ENCODE results near the gene GTF3C4.

DNA sequence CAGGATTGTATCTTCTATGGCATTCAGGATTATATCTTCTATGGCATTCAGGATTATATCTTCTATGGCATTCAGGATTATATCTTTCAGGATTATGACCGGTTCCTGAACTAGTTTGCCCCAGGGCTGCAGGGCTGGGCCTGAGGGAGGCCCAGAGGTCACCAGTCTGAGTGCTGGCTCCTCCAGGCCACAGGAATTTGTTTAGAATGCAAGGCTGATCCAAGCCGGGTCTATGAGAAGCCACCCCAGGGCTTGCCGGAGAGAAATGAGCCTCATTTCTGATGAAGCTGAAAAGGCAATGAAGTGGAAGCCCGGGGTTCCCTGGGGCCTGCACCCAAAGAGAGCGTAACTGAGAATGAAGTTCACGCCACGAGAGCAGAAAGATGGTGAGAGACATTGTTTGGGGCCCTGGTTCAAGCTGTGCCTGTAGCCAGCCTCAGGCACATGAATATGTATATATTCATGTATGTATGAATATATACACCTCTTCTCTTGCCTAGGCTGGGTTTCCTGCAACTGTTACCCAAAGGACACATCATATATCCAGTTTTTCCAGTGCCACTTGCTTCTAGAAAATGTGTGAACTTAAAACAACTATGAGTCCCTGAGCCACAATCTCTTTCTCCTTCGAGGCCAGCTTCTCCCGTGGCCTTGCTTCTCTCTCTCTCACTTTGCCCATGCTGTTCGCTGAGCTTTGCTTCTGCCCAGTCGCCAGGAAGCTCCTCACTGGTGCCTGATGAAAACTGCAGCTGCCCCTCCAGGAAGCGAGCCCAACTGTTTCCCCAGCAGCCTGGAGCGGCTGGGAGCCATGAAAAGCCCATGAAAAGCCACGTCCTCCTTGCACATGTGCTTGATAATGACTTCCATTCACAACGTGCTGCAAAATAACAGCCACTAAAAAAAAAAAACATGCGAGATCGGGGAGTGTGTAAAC is 62.3 kb downstream of the GTF3C4 start:
- no peak for TF ChIP-seq EP300 (IDR thresholded peaks at IDR 0.05; ENCODE audit: borderline replicate concordance in 1 of 2, low read depth in 1 of 2, low read length in 1 of 2)
- TF ChIP-seq, protein P1, sequence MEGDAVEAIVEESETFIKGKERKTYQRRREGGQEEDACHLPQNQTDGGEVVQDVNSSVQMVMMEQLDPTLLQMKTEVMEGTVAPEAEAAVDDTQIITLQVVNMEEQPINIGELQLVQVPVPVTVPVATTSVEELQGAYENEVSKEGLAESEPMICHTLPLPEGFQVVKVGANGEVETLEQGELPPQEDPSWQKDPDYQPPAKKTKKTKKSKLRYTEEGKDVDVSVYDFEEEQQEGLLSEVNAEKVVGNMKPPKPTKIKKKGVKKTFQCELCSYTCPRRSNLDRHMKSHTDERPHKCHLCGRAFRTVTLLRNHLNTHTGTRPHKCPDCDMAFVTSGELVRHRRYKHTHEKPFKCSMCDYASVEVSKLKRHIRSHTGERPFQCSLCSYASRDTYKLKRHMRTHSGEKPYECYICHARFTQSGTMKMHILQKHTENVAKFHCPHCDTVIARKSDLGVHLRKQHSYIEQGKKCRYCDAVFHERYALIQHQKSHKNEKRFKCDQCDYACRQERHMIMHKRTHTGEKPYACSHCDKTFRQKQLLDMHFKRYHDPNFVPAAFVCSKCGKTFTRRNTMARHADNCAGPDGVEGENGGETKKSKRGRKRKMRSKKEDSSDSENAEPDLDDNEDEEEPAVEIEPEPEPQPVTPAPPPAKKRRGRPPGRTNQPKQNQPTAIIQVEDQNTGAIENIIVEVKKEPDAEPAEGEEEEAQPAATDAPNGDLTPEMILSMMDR (IDR thresholded peaks at IDR 0.05), result no peak
- TF ChIP-seq, protein P2, sequence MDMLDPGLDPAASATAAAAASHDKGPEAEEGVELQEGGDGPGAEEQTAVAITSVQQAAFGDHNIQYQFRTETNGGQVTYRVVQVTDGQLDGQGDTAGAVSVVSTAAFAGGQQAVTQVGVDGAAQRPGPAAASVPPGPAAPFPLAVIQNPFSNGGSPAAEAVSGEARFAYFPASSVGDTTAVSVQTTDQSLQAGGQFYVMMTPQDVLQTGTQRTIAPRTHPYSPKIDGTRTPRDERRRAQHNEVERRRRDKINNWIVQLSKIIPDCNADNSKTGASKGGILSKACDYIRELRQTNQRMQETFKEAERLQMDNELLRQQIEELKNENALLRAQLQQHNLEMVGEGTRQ (IDR thresholded peaks at IDR 0.05; ENCODE audit: borderline replicate concordance, low read depth, low read length), result no peak
- TF ChIP-seq NRF1 (IDR thresholded peaks at IDR 0.05; ENCODE audit: low read depth, low read length), result no peak
- TF ChIP-seq SIN3A (IDR thresholded peaks at IDR 0.05; ENCODE audit: borderline replicate concordance, low read depth, low read length), result no peak
- TF ChIP-seq SMC3 (IDR thresholded peaks at IDR 0.05; ENCODE audit: low read depth, low read length), result no peak
- TF ChIP-seq, protein P3, sequence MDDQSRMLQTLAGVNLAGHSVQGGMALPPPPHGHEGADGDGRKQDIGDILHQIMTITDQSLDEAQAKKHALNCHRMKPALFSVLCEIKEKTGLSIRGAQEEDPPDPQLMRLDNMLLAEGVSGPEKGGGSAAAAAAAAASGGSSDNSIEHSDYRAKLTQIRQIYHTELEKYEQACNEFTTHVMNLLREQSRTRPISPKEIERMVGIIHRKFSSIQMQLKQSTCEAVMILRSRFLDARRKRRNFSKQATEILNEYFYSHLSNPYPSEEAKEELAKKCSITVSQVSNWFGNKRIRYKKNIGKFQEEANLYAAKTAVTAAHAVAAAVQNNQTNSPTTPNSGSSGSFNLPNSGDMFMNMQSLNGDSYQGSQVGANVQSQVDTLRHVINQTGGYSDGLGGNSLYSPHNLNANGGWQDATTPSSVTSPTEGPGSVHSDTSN (IDR thresholded peaks at IDR 0.05), result no peak
- no peak for TF ChIP-seq TCF12 (IDR thresholded peaks at IDR 0.05)
- TF ChIP-seq FOSL2 (IDR thresholded peaks at IDR 0.05; ENCODE audit: borderline replicate concordance, low read depth), result no peak
- TF ChIP-seq RAD21 (IDR thresholded peaks at IDR 0.05; ENCODE audit: low read length), result no peak
- no peak for TF ChIP-seq TAF1 (IDR thresholded peaks at IDR 0.05; ENCODE audit: borderline replicate concordance, low read depth, low read length)
- TF ChIP-seq CHD2 (IDR thresholded peaks at IDR 0.05; ENCODE audit: low read length, partially characterized antibody), result no peak
- TF ChIP-seq, protein P4, sequence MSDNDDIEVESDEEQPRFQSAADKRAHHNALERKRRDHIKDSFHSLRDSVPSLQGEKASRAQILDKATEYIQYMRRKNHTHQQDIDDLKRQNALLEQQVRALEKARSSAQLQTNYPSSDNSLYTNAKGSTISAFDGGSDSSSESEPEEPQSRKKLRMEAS (IDR thresholded peaks at IDR 0.05; ENCODE audit: low read depth), result no peak
